Measurements from ENCODE around the gene NUDT14. TPM values are rescaled to one million over a fixed set of nuclear protein-coding genes. Genes with fewer than 3 reads are reported as not detected.

The NUDT14 gene
- total and polyA plus RNA-seq, 4 experiments from 2014 or later: 10.5 to 20.2 (median 17.7) TPM

DNA sequence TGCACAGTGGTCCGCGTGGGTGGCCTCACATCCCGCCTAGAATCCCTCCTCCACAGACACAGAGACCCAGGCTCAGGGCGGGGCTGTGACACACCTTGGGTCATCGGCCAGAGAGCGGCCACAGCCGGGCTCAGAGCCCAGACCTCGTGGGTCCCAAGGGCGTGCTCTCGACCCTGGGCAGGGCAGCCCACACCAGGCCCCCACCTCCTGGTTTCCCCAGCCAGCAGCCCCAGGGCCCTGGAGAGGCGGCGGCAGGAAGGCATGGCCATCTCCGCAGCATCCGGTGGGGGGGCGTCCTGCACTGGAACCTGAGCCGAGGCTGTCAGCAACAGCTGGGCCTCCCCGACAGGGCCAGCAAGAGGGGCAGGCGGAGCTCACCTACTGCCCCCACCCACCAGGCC lies 27.8 kb downstream of the NUDT14 start:
- no peaks in the 10 kb centered on the region for H3K36me3 Mint-ChIP-seq
- H3K27ac Mint-ChIP-seq: no peak overlapping the region
- no peaks in the 10 kb centered on the region for H3K9me3 Mint-ChIP-seq
- H3K4me3 Mint-ChIP-seq: no peak overlapping the region
- Histone ChIP-seq H3K36me3 (ENCODE audit: insufficient read depth, low read length) (no peaks in the 10 kb centered on the region), H3K4me1 (ENCODE audit: insufficient read depth, low read length) (no peaks in the 10 kb centered on the region), H3K4me3 (ENCODE audit: low read length in 2 of 2) (no peak overlapping the region), H3K9me3 (ENCODE audit: control insufficient read depth in 1 of 2, low read length in 2 of 2) (no peaks in the 10 kb centered on the region), H3K27ac (ENCODE audit: low read depth, low read length) (no peak overlapping the region), H3K27me3 (ENCODE audit: insufficient read depth, low read length) (no peaks in the 10 kb centered on the region)
- ChIA-PET CTCF (ENCODE audit: partially characterized antibody) (no interaction called here), POLR2A (ENCODE audit: partially characterized antibody) (no interaction called here)
- intact Hi-C loops (cut with micrococcal nuclease): no loop called here
- H3K4me1 Mint-ChIP-seq: no peaks in the 10 kb centered on the region
- no peaks in the 10 kb centered on the region for H3K27me3 Mint-ChIP-seq
- no peak for DNase-seq

DNA sequence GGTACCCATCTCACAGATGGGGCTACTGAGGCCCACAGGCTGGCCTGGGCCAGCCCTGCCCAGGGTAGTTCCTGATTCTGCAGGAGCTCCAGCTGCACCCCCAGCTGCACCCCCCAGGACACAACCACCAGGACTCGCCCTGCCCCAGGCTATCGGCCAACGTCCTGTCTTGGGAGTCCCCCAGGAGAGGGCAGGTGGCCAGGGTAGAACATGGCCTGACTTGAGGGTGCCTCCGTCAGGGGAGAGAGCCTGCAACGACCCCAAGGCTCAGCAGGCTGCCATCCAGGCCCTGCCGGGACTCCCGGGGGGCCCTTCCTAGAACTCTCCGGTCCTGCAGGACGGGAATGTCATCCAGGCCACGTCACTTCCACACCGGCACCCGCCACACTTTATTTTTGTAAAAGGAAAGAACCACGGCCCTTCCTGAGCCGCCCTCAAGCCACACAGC lies 28.3 kb downstream of the NUDT14 start:
- H3K4me1 Mint-ChIP-seq: no peaks in the 10 kb centered on the region
- H3K4me3 Mint-ChIP-seq: no peak overlapping the region
- no peaks in the 10 kb centered on the region for H3K9me3 ChIP-seq (ENCODE audit: control insufficient read depth in 1 of 2, low read length in 2 of 2)
- no peaks in the 10 kb centered on the region for H3K9me3 Mint-ChIP-seq
- H3K4me1 ChIP-seq (ENCODE audit: insufficient read depth, low read length): no peaks in the 10 kb centered on the region
- H3K27ac Mint-ChIP-seq: no peak overlapping the region
- no peaks in the 10 kb centered on the region for H3K36me3 Mint-ChIP-seq
- intact Hi-C loops (cut with micrococcal nuclease): no loop called here
- H3K4me3 ChIP-seq (ENCODE audit: low read length in 2 of 2): no peak overlapping the region
- CTCF ChIA-PET (ENCODE audit: partially characterized antibody): no interaction called here
- no peaks in the 10 kb centered on the region for H3K27me3 Mint-ChIP-seq
- no peak for DNase-seq
- no peaks in the 10 kb centered on the region for H3K36me3 ChIP-seq (ENCODE audit: insufficient read depth, low read length)
- H3K27ac ChIP-seq (ENCODE audit: low read depth, low read length): no peak overlapping the region
- POLR2A ChIA-PET (ENCODE audit: partially characterized antibody): no interaction called here
- H3K27me3 ChIP-seq (ENCODE audit: insufficient read depth, low read length): no peaks in the 10 kb centered on the region

- no peaks in the 10 kb centered on the region for H3K9me3 ChIP-seq (ENCODE audit: control insufficient read depth in 1 of 2, low read length in 2 of 2)
- no peaks in the 10 kb centered on the region for H3K4me1 ChIP-seq (ENCODE audit: insufficient read depth, low read length)
- intact Hi-C loops (cut with micrococcal nuclease): no loop called here
- no peak overlapping the region for H3K27ac Mint-ChIP-seq
- POLR2A ChIA-PET (ENCODE audit: partially characterized antibody): no interaction called here
- H3K27me3 Mint-ChIP-seq: no peaks in the 10 kb centered on the region
- H3K36me3 ChIP-seq (ENCODE audit: insufficient read depth, low read length): no peaks in the 10 kb centered on the region
- DNase-seq: peak in 1 of 5 donors; percentile 17
- H3K4me1 Mint-ChIP-seq: no peaks in the 10 kb centered on the region
- no peak overlapping the region for H3K4me3 ChIP-seq (ENCODE audit: low read length in 2 of 2)
- CTCF ChIA-PET (ENCODE audit: partially characterized antibody): no interaction called here
- H3K36me3 Mint-ChIP-seq: no peaks in the 10 kb centered on the region
- H3K27ac ChIP-seq (ENCODE audit: low read depth, low read length): no peak overlapping the region
- H3K27me3 ChIP-seq (ENCODE audit: insufficient read depth, low read length): no peaks in the 10 kb centered on the region
- no peaks in the 10 kb centered on the region for H3K9me3 Mint-ChIP-seq
- H3K4me3 Mint-ChIP-seq: no peak overlapping the region
Measured at GRCh38 chr14:105151838-105152793, 29.0 kb downstream of the NUDT14 start.

- ChIA-PET POLR2A (ENCODE audit: partially characterized antibody) (no interaction called here), CTCF (ENCODE audit: partially characterized antibody) (no interaction called here)
- no peak overlapping the region for H3K4me3 ChIP-seq (ENCODE audit: low read length in 2 of 2)
- DNase-seq: peak in 1 of 5 donors; percentile 16
- no peak overlapping the region for H3K27ac ChIP-seq (ENCODE audit: low read depth, low read length)
- Mint-ChIP-seq H3K27me3 (no peaks in the 10 kb centered on the region), H3K36me3 (no peaks in the 10 kb centered on the region), H3K9me3 (no peaks in the 10 kb centered on the region), H3K4me3 (no peak overlapping the region), H3K27ac (peak overlapping the region in 1 of 7 donors; percentile 29), H3K4me1 (no peaks in the 10 kb centered on the region)
- intact Hi-C loops (cut with micrococcal nuclease): no loop called here
- no peaks in the 10 kb centered on the region for H3K27me3 ChIP-seq (ENCODE audit: insufficient read depth, low read length)
- no peaks in the 10 kb centered on the region for H3K36me3 ChIP-seq (ENCODE audit: insufficient read depth, low read length)
- H3K9me3 ChIP-seq (ENCODE audit: control insufficient read depth in 1 of 2, low read length in 2 of 2): no peaks in the 10 kb centered on the region
- no peaks in the 10 kb centered on the region for H3K4me1 ChIP-seq (ENCODE audit: insufficient read depth, low read length)
Measured at GRCh38 chr14:105151084-105151837, 29.9 kb downstream of the NUDT14 start.

DNA sequence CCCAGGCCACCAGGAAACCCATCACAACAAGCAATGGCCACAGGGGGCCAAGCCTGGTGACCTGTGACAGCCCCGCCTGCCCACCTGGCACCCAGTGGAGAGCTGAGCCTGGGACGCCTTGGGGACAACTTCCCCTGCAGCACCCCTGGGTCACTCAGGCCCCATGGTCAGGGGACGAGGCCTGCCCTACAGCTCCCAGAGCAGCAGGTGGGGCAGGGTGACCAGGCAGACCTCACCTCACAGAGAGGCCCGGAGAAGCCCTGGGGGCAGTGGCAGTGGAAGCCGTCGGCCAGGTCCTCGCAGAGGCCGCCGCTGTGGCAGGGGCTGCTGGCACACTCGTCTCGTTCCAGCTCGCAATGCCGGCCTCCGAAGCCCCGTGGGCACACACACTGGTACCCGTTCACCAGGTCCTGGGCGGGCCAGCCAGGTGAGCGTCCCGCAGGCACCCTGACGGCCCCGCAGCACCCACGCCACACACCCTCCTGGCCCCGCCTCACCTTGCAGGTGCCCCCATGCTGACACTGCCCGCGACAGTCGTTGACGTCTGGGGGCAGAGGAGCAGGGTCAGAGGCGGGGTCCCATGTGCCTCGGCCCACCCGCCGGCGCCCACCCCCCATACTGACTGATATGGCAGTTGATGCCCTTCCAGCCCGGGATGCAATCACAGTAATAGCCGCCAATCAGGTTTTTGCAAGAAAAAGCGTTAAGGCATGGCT lies 30.6 kb downstream of the NUDT14 start:
- Histone ChIP-seq H3K4me3 (ENCODE audit: low read length in 2 of 2) (no peak overlapping the region), H3K27me3 (ENCODE audit: insufficient read depth, low read length) (no peaks in the 10 kb centered on the region), H3K36me3 (ENCODE audit: insufficient read depth, low read length) (no peaks in the 10 kb centered on the region), H3K9me3 (ENCODE audit: control insufficient read depth in 1 of 2, low read length in 2 of 2) (no peaks in the 10 kb centered on the region), H3K27ac (ENCODE audit: low read depth, low read length) (no peak overlapping the region), H3K4me1 (ENCODE audit: insufficient read depth, low read length) (no peaks in the 10 kb centered on the region)
- ChIA-PET POLR2A (ENCODE audit: partially characterized antibody) (no interaction called here), CTCF (ENCODE audit: partially characterized antibody) (no interaction called here)
- no peaks in the 10 kb centered on the region for H3K4me1 Mint-ChIP-seq
- H3K9me3 Mint-ChIP-seq: no peaks in the 10 kb centered on the region
- H3K27me3 Mint-ChIP-seq: no peaks in the 10 kb centered on the region
- intact Hi-C loops (cut with micrococcal nuclease): no loop called here
- no peak overlapping the region for H3K4me3 Mint-ChIP-seq
- no peak overlapping the region for H3K27ac Mint-ChIP-seq
- H3K36me3 Mint-ChIP-seq: no peaks in the 10 kb centered on the region
- DNase-seq: peak in 1 of 5 donors; percentile 23

- CTCF ChIA-PET (ENCODE audit: partially characterized antibody): no interaction called here
- H3K36me3 ChIP-seq (ENCODE audit: insufficient read depth, low read length): no peaks in the 10 kb centered on the region
- H3K9me3 ChIP-seq (ENCODE audit: control insufficient read depth in 1 of 2, low read length in 2 of 2): no peaks in the 10 kb centered on the region
- H3K27ac ChIP-seq (ENCODE audit: low read depth, low read length): no peak overlapping the region
- Mint-ChIP-seq H3K4me1 (no peaks in the 10 kb centered on the region), H3K27me3 (no peaks in the 10 kb centered on the region), H3K27ac (no peak overlapping the region), H3K9me3 (no peaks in the 10 kb centered on the region), H3K4me3 (no peak overlapping the region), H3K36me3 (no peaks in the 10 kb centered on the region)
- no peaks in the 10 kb centered on the region for H3K4me1 ChIP-seq (ENCODE audit: insufficient read depth, low read length)
- POLR2A ChIA-PET (ENCODE audit: partially characterized antibody): no interaction called here
- no peak overlapping the region for H3K4me3 ChIP-seq (ENCODE audit: low read length in 2 of 2)
- no peak for DNase-seq
- intact Hi-C loops (cut with micrococcal nuclease): no loop called here
- H3K27me3 ChIP-seq (ENCODE audit: insufficient read depth, low read length): no peaks in the 10 kb centered on the region
Measured at GRCh38 chr14:105150026-105150367, 31.1 kb downstream of the NUDT14 start.

DNA sequence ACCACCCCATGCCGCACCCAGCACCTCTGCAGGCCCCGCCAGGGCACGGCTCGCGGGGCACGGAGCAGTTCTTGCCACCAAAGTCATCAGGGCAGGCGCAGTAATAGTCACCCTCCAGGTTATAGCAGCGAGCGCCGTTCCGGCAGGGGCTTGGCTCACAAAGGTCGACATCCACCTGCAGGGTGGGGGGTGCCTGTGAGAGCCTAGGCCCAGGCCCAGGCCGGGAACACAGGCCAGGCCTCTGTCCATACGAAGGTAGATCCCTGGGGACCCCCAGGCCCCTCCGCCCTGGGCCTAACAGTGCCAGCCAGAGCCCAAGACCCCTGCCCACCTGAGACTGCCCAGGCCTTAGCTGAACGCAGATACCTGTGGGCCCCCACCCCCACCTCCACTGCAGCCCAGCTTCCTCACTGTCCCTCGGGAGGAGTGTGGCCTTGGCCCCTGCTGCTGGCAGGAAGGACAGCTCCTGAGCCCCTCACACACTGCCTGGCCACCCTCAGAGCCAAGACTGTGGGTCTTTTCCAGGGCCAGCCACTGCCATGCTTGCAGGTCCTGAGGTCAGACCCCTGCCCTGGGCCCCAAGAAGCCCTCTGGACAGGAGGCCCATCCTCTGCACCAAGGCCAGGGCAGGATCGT lies 31.8 kb downstream of the NUDT14 start:
- H3K4me3 Mint-ChIP-seq: no peak overlapping the region
- DNase-seq: peak in 1 of 5 donors; percentile 39
- Histone ChIP-seq H3K27me3 (ENCODE audit: insufficient read depth, low read length) (no peaks in the 10 kb centered on the region), H3K4me1 (ENCODE audit: insufficient read depth, low read length) (no peaks in the 10 kb centered on the region), H3K27ac (ENCODE audit: low read depth, low read length) (no peak overlapping the region), H3K36me3 (ENCODE audit: insufficient read depth, low read length) (no peaks in the 10 kb centered on the region), H3K4me3 (ENCODE audit: low read length in 2 of 2) (no peak overlapping the region), H3K9me3 (ENCODE audit: control insufficient read depth in 1 of 2, low read length in 2 of 2) (no peaks in the 10 kb centered on the region)
- POLR2A ChIA-PET (ENCODE audit: partially characterized antibody): no interaction called here
- H3K36me3 Mint-ChIP-seq: no peaks in the 10 kb centered on the region
- H3K27me3 Mint-ChIP-seq: no peaks in the 10 kb centered on the region
- no peaks in the 10 kb centered on the region for H3K9me3 Mint-ChIP-seq
- intact Hi-C loops (cut with micrococcal nuclease): no loop called here
- no peaks in the 10 kb centered on the region for H3K4me1 Mint-ChIP-seq
- H3K27ac Mint-ChIP-seq: no peak overlapping the region
- CTCF ChIA-PET (ENCODE audit: partially characterized antibody): no interaction called here
